Panc1 (cell line): ENCODE measurements around the gene ZCCHC10. TPM values are rescaled to one million over a fixed set of nuclear protein-coding genes. Genes with fewer than 3 reads are reported as not detected.
"Not testable (repeated sequence)": the region's sequence is repeated elsewhere in the genome, so short reads cannot be mapped to it uniquely, and the experiment has no call there.

ENCODE experiments used
- ATAC-seq: fragments of 200-7000 bp; cut with Tn5 transposase; 2 replicates; pipeline ENCODE4 v1.9.1; 2020; ENCODE audit warnings: mild to moderate bottlenecking, moderate library complexity
- BruUV-seq: library from RNA; stranded (reverse); fragments of 400-500 nt; replicated peaks from 2 replicates; lab custom pipeline; 2021; lab: Mats Ljungman, UMichigan
- CTCF ChIA-PET: fragments of 300-600 bp; sonication (Branson Sonifier 250); formaldehyde crosslinking; loops from one replicate; lab custom pipeline; 2022; ENCODE audit warnings: antibody characterized with exemption; lab: Charles Lee
- POLR2A ChIA-PET: fragments of 300-600 bp; sonication (Branson Sonifier 250); formaldehyde crosslinking; loops from one replicate; lab custom pipeline; 2022; ENCODE audit warnings: antibody characterized with exemption; lab: Charles Lee
- DNase-seq: peaks from one replicate; pipeline ENCODE4 v3.0.0-alpha.2; 2010; ENCODE audit warnings: low read depth, low spot score
- H3K27ac ChIP-seq: 2 replicates; pipeline ENCODE4 v1.5.1; 2011; ENCODE audit warnings: mild to moderate bottlenecking, low read length, inconsistent platforms
- H3K27me3 ChIP-seq: fragments of 200-500 bp; sonication (Bioruptor generic); 2 replicates; pipeline ENCODE4 v1.6.0; 2014; ENCODE audit warnings: low read length, inconsistent platforms; ENCODE audit not compliant: control insufficient read depth, insufficient read depth
- H3K36me3 ChIP-seq: fragments of 200-500 bp; sonication (Bioruptor generic); 2 replicates; pipeline ENCODE4 v1.5.1; 2014; ENCODE audit warnings: inconsistent platforms, mild to moderate bottlenecking, low read length, moderate library complexity; ENCODE audit not compliant: control insufficient read depth, insufficient read depth
- H3K4me1 ChIP-seq: 2 replicates; pipeline ENCODE4 v1.5.1; 2011; ENCODE audit warnings: inconsistent platforms, mild to moderate bottlenecking, low read length, moderate library complexity; ENCODE audit not compliant: control insufficient read depth, insufficient read depth
- H3K4me3 ChIP-seq, 2 experiments: 2 replicates each; pipeline ENCODE4 v1.5.1; 2011 to 2012; ENCODE audit warnings: low read depth in 2 of 2, low read length in 2 of 2, mild to moderate bottlenecking in 2 of 2, inconsistent platforms in 1 of 2, moderate library complexity in 1 of 2
- H3K9me3 ChIP-seq: fragments of 200-500 bp; sonication (Bioruptor generic); 2 replicates; pipeline ENCODE4 v1.5.1; 2014; ENCODE audit warnings: low read depth, mild to moderate bottlenecking, inconsistent platforms, low read length, moderate library complexity; ENCODE audit not compliant: control insufficient read depth, insufficient read depth
- CTCF ChIP-seq: fragments of 450-650 bp; IDR thresholded peaks from 2 replicates; pipeline ENCODE4 v1.5.1; 2017; ENCODE audit warnings: mild to moderate bottlenecking
- POLR2AphosphoS5 ChIP-seq: IDR thresholded peaks from 2 replicates; pipeline ENCODE4 v1.6.1; 2012; ENCODE audit warnings: mild to moderate bottlenecking, low read depth, low read length, moderate library complexity
- SIN3A ChIP-seq: IDR thresholded peaks from 2 replicates; pipeline ENCODE4 v1.6.1; 2012; ENCODE audit warnings: low read depth, mild to moderate bottlenecking, low read length, moderate library complexity, borderline replicate concordance; ENCODE audit not compliant: insufficient read depth
- TCF7L2 ChIP-seq: IDR thresholded peaks from 2 replicates; pipeline ENCODE4 v1.6.1; 2011; ENCODE audit warnings: mild to moderate bottlenecking, low read depth, low read length, inconsistent platforms
- in situ Hi-C: cut with HindIII; loops from 2 replicates; pipeline ENCODE4 v1.10.0; 2016; ENCODE audit warnings: low sequenced_read_pairs, low pct_unique_long_range_greater_than_20kb
- intact Hi-C: fragments of 100-400 bp; cut with micrococcal nuclease; formaldehyde crosslinking; loops from one replicate; pipeline ENCODE4 v1.10.0; 2022; ENCODE audit not compliant: unreplicated experiment
- total RNA-seq: library from RNA; stranded (reverse); gene quantifications from one replicate; pipeline ENCODE4 v1.2.1, GENCODE V29; 2021; ENCODE audit not compliant: unreplicated experiment
- TF ChIP-seq, protein P1 (sequence below), 2 experiments: IDR thresholded peaks; 2 replicates each; pipeline ENCODE4 v1.6.1; 2011 to 2012; ENCODE audit warnings: low read depth in 2 of 2, control low read depth in 1 of 2, low read length in 1 of 2, mild to moderate bottlenecking in 1 of 2, moderate library complexity in 1 of 2; ENCODE audit not compliant: insufficient read depth in 1 of 2

The ZCCHC10 gene
- total RNA-seq, 1 experiment from 2014 or later, result 30.8 TPM

GRCh38 chr5:133047404-133047803 is 21.1 kb upstream of the ZCCHC10 start:
- in situ Hi-C loops, result no loop called here
- H3K27ac ChIP-seq, result 0 out of 2 replicates have a peak overlapping the region, but pooled peaks have one; percentile 15
- CTCF ChIA-PET, result no interaction called here
- no peaks in the 10 kb centered on the region for H3K27me3 ChIP-seq
- BruUV-seq, result no TSS peak
- no peak for ATAC-seq
- POLR2A ChIA-PET, result interaction anchor here (1.2 kb wide), 1 partner anchor 89 kb away, joined by 4 read pairs; no protein-coding TSS in a partner anchor
- H3K4me3 ChIP-seq, result no peak overlapping the region
- intact Hi-C loops, result no loop called here
- H3K36me3 ChIP-seq, result no peaks in the 10 kb centered on the region; the same call in 1 of the 2 replicates
- no peak for DNase-seq
- H3K9me3 ChIP-seq, result no peaks in the 10 kb centered on the region
- peaks cover 30% of the 10 kb centered on the region for H3K4me1 ChIP-seq
- TF ChIP-seq CTCF (no peak), TCF7L2 (no peak), SIN3A (no peak), POLR2AphosphoS5 (no peak)
- TF ChIP-seq, protein P1, sequence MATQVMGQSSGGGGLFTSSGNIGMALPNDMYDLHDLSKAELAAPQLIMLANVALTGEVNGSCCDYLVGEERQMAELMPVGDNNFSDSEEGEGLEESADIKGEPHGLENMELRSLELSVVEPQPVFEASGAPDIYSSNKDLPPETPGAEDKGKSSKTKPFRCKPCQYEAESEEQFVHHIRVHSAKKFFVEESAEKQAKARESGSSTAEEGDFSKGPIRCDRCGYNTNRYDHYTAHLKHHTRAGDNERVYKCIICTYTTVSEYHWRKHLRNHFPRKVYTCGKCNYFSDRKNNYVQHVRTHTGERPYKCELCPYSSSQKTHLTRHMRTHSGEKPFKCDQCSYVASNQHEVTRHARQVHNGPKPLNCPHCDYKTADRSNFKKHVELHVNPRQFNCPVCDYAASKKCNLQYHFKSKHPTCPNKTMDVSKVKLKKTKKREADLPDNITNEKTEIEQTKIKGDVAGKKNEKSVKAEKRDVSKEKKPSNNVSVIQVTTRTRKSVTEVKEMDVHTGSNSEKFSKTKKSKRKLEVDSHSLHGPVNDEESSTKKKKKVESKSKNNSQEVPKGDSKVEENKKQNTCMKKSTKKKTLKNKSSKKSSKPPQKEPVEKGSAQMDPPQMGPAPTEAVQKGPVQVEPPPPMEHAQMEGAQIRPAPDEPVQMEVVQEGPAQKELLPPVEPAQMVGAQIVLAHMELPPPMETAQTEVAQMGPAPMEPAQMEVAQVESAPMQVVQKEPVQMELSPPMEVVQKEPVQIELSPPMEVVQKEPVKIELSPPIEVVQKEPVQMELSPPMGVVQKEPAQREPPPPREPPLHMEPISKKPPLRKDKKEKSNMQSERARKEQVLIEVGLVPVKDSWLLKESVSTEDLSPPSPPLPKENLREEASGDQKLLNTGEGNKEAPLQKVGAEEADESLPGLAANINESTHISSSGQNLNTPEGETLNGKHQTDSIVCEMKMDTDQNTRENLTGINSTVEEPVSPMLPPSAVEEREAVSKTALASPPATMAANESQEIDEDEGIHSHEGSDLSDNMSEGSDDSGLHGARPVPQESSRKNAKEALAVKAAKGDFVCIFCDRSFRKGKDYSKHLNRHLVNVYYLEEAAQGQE (IDR thresholded peaks at IDR 0.05; ENCODE audit: insufficient read depth in 1 of 2, low read depth in 2 of 2, low read length in 1 of 2), result no peak

DNA sequence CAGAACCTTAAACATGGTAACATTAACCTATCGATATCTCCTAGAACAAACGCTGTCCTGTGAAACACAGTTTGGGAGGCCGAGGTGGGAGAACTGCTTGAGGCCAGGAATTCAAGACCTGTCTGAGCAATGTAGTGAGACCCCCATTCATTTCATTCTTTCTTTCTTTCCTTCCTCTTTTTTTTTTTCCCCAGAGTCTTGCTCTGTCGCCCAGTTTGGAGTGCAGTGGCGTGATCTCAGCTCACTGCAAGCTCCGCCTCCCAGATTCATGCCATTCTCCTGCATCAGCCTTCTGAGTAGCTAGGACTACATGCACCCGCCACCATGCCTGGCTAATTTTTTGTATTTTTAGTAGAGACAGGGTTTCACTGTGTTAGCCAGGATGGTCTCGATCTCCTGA is 20.2 kb upstream of the ZCCHC10 start:
- H3K27me3 ChIP-seq, H3K9me3 ChIP-seq, BruUV-seq, ATAC-seq, H3K27ac ChIP-seq, CTCF ChIA-PET, intact Hi-C loops, H3K36me3 ChIP-seq, H3K4me3 ChIP-seq, in situ Hi-C loops, DNase-seq: not testable (repeated sequence)
- peaks cover 31% of the 10 kb centered on the region for H3K4me1 ChIP-seq
- POLR2A ChIA-PET, result interaction anchor here (0.6 kb wide), 1 partner anchor 85 kb away, joined by 4 read pairs; no protein-coding TSS in a partner anchor

- DNase-seq, result no peak
- no peaks in the 10 kb centered on the region for H3K36me3 ChIP-seq
- no peaks in the 10 kb centered on the region for H3K9me3 ChIP-seq
- intact Hi-C loops (no loop called here), in situ Hi-C loops (no loop called here)
- peaks cover 6% of the 10 kb centered on the region for H3K4me1 ChIP-seq
- ChIA-PET CTCF (no interaction called here), POLR2A (no interaction called here)
- no TSS peak for BruUV-seq
- no peak overlapping the region for H3K4me3 ChIP-seq
- peak overlapping the region; percentile 42; the same call in 1 of the 2 replicates for H3K27ac ChIP-seq
- ATAC-seq, result peak; percentile 50; the same call in 1 of the 2 replicates
- TF ChIP-seq POLR2AphosphoS5 (no peak), TCF7L2 (no peak), CTCF (no peak), SIN3A (no peak)
- TF ChIP-seq, protein P1 (IDR thresholded peaks at IDR 0.05; ENCODE audit: insufficient read depth in 1 of 2, low read depth in 2 of 2, low read length in 1 of 2), result no peak
- no peaks in the 10 kb centered on the region for H3K27me3 ChIP-seq
Measured at GRCh38 chr5:133041910-133042309, 15.6 kb upstream of the ZCCHC10 start.
